Osteoblast (primary cell): ENCODE measurements around the gene NFIA. TPM values are rescaled to one million over a fixed set of nuclear protein-coding genes. Genes with fewer than 3 reads are reported as not detected.

Experiments used
- DNase-seq: peaks from one replicate; pipeline ENCODE4 v3.0.0; 2011; ENCODE audit warnings: low spot score, mixed read lengths; ENCODE audit not compliant: insufficient read length; ENCODE audit errors: missing footprints
- H2AFZ ChIP-seq: 2 replicates; pipeline ENCODE4 v1.6.0; 2011; ENCODE audit warnings: mild to moderate bottlenecking, low read length
- H3K27ac ChIP-seq: 2 replicates; pipeline ENCODE4 v1.5.1; 2011; ENCODE audit warnings: mild to moderate bottlenecking, low read depth, low read length, moderate library complexity
- H3K27me3 ChIP-seq: 2 replicates; pipeline ENCODE4 v1.6.0; 2012; ENCODE audit warnings: mild to moderate bottlenecking, control low read depth, inconsistent platforms, low read length, moderate library complexity; ENCODE audit not compliant: insufficient read depth
- H3K36me3 ChIP-seq: 2 replicates; pipeline ENCODE4 v1.5.1; 2011; ENCODE audit warnings: mild to moderate bottlenecking, low read length, control low read depth, moderate library complexity; ENCODE audit not compliant: insufficient read depth
- H3K4me1 ChIP-seq: 2 replicates; pipeline ENCODE4 v1.5.1; 2011; ENCODE audit warnings: mild to moderate bottlenecking, low read length, control low read depth, moderate library complexity; ENCODE audit not compliant: insufficient read depth
- H3K4me2 ChIP-seq: 2 replicates; pipeline ENCODE4 v1.6.0; 2011; ENCODE audit warnings: mild to moderate bottlenecking, low read length; ENCODE audit not compliant: insufficient read depth
- H3K4me3 ChIP-seq: fragments of 200-600 bp; sonication (generic); 3 replicates; pipeline ENCODE4 v1.5.1; 2012; ENCODE audit warnings: mild to moderate bottlenecking, low read length, inconsistent platforms; ENCODE audit not compliant: insufficient read depth
- H3K79me2 ChIP-seq: 2 replicates; pipeline ENCODE4 v1.6.0; 2012; ENCODE audit warnings: mild to moderate bottlenecking, low read length, control low read depth, inconsistent platforms; ENCODE audit not compliant: insufficient read depth
- H3K9me3 ChIP-seq: 2 replicates; pipeline ENCODE4 v1.5.1; 2011; ENCODE audit warnings: low read depth, low read length, control low read depth
- H4K20me1 ChIP-seq: 2 replicates; pipeline ENCODE4 v1.6.0; 2012; ENCODE audit warnings: mild to moderate bottlenecking, low read length, control low read depth; ENCODE audit not compliant: insufficient read depth
- total RNA-seq: library from RNA; depleted of rRNA; stranded (reverse); fragments of >200 nt; gene quantifications from 2 replicates; pipeline ENCODE4 v1.2.3, GENCODE V29; 2012
- TF ChIP-seq, protein P1 (sequence below): IDR thresholded peaks from 2 replicates; pipeline ENCODE4 v1.5.1; 2011; ENCODE audit warnings: mild to moderate bottlenecking, low read depth, low read length, moderate library complexity; ENCODE audit errors: extremely low read depth

Gene NFIA
- total RNA-seq, 1 donor: 7.2 TPM

DNA sequence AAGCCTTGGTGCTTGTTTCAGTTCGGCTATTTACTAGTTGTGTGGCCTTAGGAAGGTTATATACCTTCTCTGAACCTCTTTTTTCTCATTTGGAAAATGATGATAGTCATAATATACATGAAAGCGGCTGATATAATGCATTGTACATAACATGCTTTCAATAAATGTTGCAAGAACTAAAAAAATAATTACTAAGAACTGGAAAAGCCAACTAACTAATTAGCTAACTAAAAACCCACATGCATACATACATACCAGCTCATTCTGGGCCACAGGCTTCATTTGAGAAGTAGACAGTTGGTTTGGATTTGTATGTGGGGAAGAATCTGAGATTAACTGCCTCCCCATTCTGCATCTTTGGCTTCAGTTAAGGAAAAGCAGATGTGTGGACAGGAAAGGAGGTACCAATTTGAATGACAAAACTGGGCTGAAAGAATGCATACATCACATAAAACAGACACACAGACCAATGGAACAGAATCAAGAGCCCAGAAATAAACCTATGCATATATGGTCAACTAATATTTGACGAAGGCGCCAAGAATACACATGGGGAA is 424.7 kb downstream of the NFIA start:
- H3K4me2 ChIP-seq: no peak overlapping the region
- H3K4me3 ChIP-seq: no peak overlapping the region
- TF ChIP-seq, protein P1, sequence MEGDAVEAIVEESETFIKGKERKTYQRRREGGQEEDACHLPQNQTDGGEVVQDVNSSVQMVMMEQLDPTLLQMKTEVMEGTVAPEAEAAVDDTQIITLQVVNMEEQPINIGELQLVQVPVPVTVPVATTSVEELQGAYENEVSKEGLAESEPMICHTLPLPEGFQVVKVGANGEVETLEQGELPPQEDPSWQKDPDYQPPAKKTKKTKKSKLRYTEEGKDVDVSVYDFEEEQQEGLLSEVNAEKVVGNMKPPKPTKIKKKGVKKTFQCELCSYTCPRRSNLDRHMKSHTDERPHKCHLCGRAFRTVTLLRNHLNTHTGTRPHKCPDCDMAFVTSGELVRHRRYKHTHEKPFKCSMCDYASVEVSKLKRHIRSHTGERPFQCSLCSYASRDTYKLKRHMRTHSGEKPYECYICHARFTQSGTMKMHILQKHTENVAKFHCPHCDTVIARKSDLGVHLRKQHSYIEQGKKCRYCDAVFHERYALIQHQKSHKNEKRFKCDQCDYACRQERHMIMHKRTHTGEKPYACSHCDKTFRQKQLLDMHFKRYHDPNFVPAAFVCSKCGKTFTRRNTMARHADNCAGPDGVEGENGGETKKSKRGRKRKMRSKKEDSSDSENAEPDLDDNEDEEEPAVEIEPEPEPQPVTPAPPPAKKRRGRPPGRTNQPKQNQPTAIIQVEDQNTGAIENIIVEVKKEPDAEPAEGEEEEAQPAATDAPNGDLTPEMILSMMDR: no peak
- no peaks in the 10 kb centered on the region for H3K4me1 ChIP-seq
- no peaks in the 10 kb centered on the region for H4K20me1 ChIP-seq
- H3K27ac ChIP-seq: no peak overlapping the region
- no peaks in the 10 kb centered on the region for H3K36me3 ChIP-seq
- H2AFZ ChIP-seq: no peak overlapping the region
- H3K79me2 ChIP-seq: no peaks in the 10 kb centered on the region
- no peaks in the 10 kb centered on the region for H3K9me3 ChIP-seq
- no peaks in the 10 kb centered on the region for H3K27me3 ChIP-seq
- no peak for DNase-seq
